Central memory CD8-positive, alpha-beta T cell (primary cell): ENCODE data around the gene KDM4B.

Experiments used
- ATAC-seq: fragments of 150-1000 bp; cut with Tn5 transposase; replicated peaks from 2 replicates; pipeline ENCODE4 v1.10.0; 2022; ENCODE audit warnings: mild to moderate bottlenecking, moderate FRiP score, moderate number of reproducible peaks; ENCODE audit not compliant: poor library complexity, severe bottlenecking; ENCODE audit errors: extremely low read depth
- DNase-seq, 2 donors: peaks; one replicate each; pipeline ENCODE4 v3.0.0; 2021; ENCODE audit warnings: low spot score in 2 of 2
- H3K27ac Mint-ChIP-seq: one replicate; pipeline ENCODE4 v1.8.0; 2022; ENCODE audit warnings: low read depth, mild to moderate bottlenecking, moderate library complexity, mixed read lengths
- H3K27me3 Mint-ChIP-seq: one replicate; pipeline ENCODE4 v1.8.0; 2022; ENCODE audit warnings: mixed read lengths
- H3K36me3 Mint-ChIP-seq: one replicate; pipeline ENCODE4 v1.8.0; 2022; ENCODE audit warnings: mild to moderate bottlenecking, moderate library complexity, mixed read lengths; ENCODE audit not compliant: insufficient read depth
- H3K4me1 Mint-ChIP-seq: one replicate; pipeline ENCODE4 v1.8.0; 2022; ENCODE audit warnings: mixed read lengths
- H3K4me3 Mint-ChIP-seq: one replicate; pipeline ENCODE4 v1.8.0; 2022; ENCODE audit warnings: mild to moderate bottlenecking, moderate library complexity, mixed read lengths
- H3K9me3 Mint-ChIP-seq: one replicate; pipeline ENCODE4 v1.8.0; 2022; ENCODE audit warnings: mixed read lengths

The KDM4B gene

DNA sequence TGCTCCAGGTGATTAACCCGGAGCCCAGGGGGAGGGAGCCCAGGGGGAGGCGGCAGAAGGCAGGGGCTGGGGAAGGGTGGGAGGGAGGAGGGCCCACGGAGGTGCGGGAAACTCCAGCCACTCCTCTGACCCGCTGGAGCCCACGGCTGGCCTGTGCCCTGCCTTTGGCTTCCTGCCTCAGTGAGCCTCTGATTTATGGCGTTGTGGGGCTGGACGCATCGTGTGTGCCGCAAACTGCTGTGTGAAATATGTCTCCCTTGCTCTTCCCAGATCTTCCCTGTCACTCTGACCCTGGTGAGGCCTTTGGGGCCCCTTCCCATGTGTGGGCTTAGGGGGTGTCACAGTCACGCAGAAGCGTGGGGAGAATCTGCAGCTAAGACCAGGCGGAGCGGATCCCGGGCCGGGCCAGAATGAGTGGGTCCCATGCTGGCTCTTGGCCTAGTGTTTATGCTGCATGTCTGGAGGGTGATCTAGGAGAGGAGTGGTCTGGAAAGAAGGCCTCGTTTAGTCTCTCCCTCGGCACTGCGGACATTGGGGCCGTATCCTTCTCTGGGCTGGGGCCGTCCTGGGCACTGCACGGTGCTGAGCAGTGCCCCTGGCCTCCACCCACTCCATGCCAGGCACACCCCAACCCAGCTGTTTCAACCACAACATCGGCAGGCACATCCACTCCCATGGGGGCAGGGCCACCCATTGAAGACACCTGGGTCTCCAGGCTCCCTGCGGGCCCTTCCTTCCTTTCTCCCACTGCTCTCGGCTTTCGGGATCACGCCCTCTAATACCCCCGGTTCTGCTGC is 123.0 kb downstream of the KDM4B start:
- no peak for ATAC-seq
- Mint-ChIP-seq H3K9me3 (no peaks in the 10 kb centered on the region), H3K4me1 (peaks cover 5% of the 10 kb centered on the region), H3K27ac (no peak overlapping the region), H3K4me3 (no peak overlapping the region), H3K27me3 (no peaks in the 10 kb centered on the region), H3K36me3 (peaks cover 1% of the 10 kb centered on the region)
- no peak for DNase-seq

DNA sequence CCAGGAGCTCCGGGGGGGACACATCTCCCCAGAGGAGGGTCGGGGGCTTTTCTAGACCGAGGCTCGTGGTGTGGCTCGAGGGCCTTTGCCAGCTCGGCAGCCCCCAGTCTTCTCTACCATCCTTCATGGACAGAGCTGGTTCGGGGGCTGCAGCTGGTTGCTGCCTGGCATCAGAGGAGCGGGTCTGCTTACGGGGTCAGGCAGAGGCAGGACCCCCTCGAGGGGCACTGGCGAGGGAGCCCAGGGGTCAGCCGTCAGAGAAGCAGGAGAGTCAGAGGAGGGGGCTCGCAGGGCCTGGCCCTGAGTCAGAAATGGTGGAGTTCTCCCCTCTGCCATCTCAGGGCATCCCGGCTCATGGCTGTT is 123.5 kb downstream of the KDM4B start:
- Mint-ChIP-seq H3K36me3 (peaks cover 1% of the 10 kb centered on the region), H3K27me3 (no peaks in the 10 kb centered on the region), H3K27ac (no peak overlapping the region), H3K4me3 (no peak overlapping the region), H3K4me1 (peaks cover 5% of the 10 kb centered on the region), H3K9me3 (no peaks in the 10 kb centered on the region)
- ATAC-seq, result no peak
- no peak for DNase-seq

DNA sequence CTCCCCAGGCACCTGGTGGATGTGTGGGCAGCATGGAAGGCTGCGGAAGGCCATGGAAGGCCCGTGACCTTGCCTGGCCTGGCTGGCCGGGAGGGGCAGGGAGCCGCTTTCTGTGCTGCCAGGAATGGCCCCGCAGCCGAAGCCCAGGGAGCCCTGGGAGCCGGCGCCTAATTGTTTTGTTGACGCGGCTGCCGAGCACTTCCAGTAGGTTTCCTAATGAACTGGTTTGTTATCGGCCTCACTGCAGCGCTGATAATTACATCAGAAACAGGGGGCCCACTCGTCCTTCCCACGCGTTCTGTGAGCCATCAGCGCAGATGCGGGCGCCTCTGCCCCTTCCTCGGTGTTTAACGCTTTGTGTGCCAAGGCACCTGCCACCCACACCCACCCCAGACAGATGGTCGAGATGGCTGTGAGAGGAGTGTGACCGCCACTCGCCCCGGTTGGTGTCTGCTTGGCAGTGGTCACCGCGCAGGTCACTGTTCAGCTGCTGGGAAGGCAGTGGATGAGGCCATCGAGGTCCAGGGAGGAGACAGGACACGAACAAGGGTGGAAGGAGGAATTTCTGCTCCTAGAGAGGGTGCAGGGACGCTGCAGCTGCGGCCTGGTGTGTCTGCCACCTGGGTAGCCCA is 124.5 kb downstream of the KDM4B start:
- Mint-ChIP-seq H3K36me3 (peaks cover 1% of the 10 kb centered on the region), H3K27ac (no peak overlapping the region), H3K4me3 (no peak overlapping the region), H3K27me3 (no peaks in the 10 kb centered on the region), H3K9me3 (no peaks in the 10 kb centered on the region), H3K4me1 (peaks cover 5% of the 10 kb centered on the region)
- no peak for DNase-seq
- ATAC-seq, result no peak

DNA sequence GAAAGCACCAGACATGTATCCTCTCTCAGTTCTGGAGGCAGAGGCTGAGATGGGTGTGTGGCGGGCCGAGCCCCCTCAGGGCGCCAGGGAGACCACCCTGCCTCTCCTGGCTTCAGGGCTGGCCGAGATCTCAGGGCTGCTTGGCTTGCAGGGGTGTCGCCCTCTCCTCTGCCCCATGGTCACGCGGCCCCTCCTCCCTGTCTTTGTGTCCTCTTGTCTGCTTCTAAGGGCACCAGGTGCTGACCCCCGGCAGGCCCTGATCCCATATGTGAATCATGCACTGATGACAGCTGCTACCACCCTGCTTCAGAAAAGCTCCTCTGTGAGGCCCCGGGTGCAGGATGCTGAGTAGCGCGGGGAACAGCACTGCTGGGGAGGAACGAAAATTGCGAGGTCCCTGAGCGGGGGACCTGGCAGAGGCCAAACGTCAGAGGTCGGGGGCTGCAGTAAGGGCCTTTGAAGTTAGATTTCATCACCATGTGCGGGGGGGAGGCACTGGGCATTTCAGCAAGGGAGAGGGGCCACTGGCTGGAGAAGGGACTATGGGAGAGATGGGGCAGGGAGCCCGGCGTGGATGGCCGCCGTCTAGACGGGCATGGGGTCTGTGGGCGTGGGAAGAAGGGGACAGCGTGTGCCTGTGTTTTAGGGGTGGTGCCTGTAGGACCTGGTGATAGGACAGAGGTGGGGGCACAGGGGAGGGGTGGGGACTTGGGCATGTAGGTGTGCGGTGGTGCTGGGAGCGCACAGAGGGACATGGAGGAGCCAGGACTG is 125.2 kb downstream of the KDM4B start:
- H3K4me3 Mint-ChIP-seq, result no peak overlapping the region
- no peaks in the 10 kb centered on the region for H3K9me3 Mint-ChIP-seq
- DNase-seq (no peak), ATAC-seq (no peak)
- H3K36me3 Mint-ChIP-seq, result peaks cover 4% of the 10 kb centered on the region
- no peak overlapping the region for H3K27ac Mint-ChIP-seq
- H3K4me1 Mint-ChIP-seq, result peaks cover 5% of the 10 kb centered on the region
- H3K27me3 Mint-ChIP-seq, result no peaks in the 10 kb centered on the region

DNA sequence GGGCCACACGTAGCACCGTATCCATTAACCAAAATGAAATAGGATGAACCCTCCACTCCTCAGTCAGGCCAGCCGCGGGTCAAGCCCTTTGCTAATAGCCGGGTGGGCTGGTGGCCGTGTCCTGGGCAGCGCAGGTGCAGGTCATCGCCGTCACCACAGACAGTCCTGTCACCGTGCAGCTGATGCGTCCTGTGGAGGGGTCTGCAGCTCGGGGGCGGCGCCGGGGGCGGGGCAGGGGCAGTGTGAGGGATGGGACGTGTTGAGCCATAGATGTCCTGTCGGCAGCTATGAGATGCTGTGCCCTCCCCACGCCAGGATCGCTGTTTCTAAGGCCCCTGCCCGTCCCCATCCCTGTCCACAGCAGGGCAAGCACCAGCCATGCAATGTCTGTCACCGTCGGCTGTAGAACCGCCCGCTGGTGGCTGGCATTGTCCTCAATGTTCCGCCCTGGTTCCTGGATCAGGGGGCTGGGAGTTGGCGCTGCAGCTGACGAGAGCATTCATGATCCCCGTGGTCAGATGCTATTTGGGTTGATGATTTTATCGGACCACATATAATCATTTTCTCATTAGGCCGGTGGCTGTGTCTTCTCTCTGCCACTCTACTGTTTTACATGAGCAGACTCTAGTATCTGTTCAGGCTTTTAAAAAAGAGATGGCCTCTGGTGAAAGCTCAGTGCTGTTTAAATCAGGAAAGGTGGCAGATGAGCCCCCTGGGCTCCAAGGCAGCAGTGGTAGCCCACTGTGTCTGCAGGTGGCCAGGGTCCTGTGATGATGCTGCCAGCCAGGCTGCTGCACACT is 126.1 kb downstream of the KDM4B start:
- Mint-ChIP-seq H3K9me3 (peaks cover under 1% of the 10 kb centered on the region), H3K4me1 (peaks cover 5% of the 10 kb centered on the region), H3K27ac (no peak overlapping the region), H3K36me3 (peaks cover 5% of the 10 kb centered on the region), H3K27me3 (no peaks in the 10 kb centered on the region), H3K4me3 (no peak overlapping the region)
- no peak for ATAC-seq
- no peak for DNase-seq

DNA sequence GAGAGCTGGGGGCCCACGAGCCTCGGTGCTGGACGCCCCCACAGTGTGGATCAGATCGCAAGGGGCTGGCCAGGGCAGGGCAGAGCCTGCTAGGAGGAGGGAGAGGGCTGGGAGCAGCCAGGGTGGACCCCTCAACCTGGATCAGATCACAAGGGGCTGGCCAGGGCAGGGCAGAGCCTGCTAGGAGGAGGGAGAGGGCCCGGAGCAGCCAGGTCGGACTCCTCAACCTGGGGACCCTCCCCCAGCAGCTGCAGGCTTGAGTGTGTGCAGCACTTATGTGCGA is 126.6 kb downstream of the KDM4B start:
- H3K27ac Mint-ChIP-seq, result no peak overlapping the region
- ATAC-seq (no peak), DNase-seq (no peak)
- H3K4me1 Mint-ChIP-seq, result peaks cover 5% of the 10 kb centered on the region
- H3K36me3 Mint-ChIP-seq, result peaks cover 6% of the 10 kb centered on the region
- H3K4me3 Mint-ChIP-seq, result no peak overlapping the region
- peaks cover 6% of the 10 kb centered on the region for H3K9me3 Mint-ChIP-seq
- no peaks in the 10 kb centered on the region for H3K27me3 Mint-ChIP-seq

DNA sequence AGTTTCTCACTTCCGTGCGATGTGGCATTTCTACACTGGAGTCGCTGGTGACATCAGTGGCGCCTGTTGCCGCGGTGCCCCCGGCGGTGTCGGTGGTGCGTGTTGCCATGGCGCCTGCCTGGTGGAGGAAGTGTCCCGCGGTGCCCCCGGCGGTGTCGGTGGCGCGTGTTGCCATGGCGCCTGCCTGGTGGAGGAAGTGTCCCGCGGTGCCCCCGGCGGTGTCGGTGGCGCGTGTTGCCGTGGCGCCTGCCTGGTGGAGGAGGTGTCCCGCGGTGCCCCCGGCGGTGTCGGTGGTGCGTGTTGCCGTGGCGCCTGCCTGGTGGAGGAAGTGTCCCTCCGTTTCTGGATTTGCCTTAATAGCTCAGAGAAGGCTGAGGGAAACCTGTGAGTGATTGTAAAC is 127.6 kb downstream of the KDM4B start:
- ATAC-seq (no peak), DNase-seq (no peak)
- Mint-ChIP-seq H3K36me3 (peaks cover 10% of the 10 kb centered on the region), H3K27me3 (no peaks in the 10 kb centered on the region), H3K27ac (no peak overlapping the region), H3K4me3 (no peak overlapping the region), H3K4me1 (peaks cover 5% of the 10 kb centered on the region), H3K9me3 (peaks cover 6% of the 10 kb centered on the region)

DNA sequence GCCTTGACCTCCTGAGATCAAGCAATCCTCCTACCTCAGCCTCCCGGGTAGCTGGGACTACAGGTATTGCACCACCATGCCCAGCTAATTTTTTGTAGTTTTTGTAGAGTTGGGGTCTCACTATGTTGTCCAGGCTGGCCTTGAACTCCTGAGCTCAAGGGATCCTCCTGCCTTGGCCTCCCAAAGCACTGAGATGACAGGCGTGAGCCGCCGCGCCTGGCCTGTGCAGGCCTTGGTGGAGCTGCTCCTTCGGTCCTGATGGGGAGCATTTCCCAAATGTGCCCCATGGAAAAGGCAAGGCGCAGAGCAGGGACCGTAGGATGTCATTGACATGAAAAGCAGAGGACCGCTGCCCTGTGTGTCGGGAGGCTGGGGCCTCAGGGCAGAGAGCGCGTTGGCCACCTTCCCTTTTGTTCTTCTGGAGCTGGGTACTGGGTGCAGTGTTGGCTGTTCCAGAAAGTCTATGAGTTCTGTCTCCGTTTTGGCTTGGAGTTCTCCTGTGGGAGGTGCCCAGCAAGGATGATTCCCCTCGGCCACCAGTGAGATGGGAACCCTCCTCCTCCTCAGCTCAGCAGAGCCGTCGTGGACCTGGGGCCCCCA is 128.5 kb downstream of the KDM4B start:
- H3K36me3 Mint-ChIP-seq, result peaks cover 10% of the 10 kb centered on the region
- ATAC-seq (no peak), DNase-seq (no peak)
- no peak overlapping the region for H3K4me3 Mint-ChIP-seq
- no peaks in the 10 kb centered on the region for H3K27me3 Mint-ChIP-seq
- no peak overlapping the region for H3K27ac Mint-ChIP-seq
- H3K9me3 Mint-ChIP-seq, result peaks cover 6% of the 10 kb centered on the region
- H3K4me1 Mint-ChIP-seq, result peaks cover 5% of the 10 kb centered on the region

DNA sequence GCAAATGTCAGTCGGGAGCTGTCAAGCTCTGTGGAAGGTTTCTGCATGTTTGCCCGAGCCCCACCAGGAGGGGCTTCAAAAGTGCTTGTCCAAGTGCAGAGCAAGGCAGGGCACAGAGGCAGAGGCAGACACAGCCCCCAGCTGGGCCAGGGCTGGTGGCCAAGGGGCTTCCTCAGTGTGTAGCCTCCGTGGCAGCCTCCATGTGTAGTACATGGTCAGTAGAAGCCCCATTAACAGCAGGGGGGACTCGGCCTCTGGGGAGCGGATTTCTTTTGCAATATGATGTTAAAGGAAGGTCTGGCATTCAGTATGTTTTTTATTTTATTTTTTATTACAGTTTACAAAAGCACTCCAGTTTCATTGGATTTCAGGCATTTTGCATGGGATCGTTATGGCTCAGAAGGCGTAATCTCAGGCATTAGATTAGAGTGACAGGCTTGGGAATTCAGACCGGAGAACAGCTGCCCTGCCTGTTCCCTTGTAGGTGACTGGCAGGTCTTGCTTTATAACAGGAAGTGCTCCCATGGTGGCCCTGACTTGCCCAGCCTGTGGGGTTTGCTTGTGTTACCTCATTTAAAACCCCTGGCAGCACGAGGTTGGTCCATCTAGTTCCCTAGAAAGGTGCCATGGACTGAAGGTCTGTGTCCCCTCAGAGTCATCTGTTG is 129.2 kb downstream of the KDM4B start:
- no peak overlapping the region for H3K27ac Mint-ChIP-seq
- no peak for DNase-seq
- peaks cover 6% of the 10 kb centered on the region for H3K9me3 Mint-ChIP-seq
- H3K36me3 Mint-ChIP-seq, result peaks cover 10% of the 10 kb centered on the region
- H3K4me1 Mint-ChIP-seq, result peaks cover 5% of the 10 kb centered on the region
- no peak overlapping the region for H3K4me3 Mint-ChIP-seq
- H3K27me3 Mint-ChIP-seq, result no peaks in the 10 kb centered on the region
- no peak for ATAC-seq

DNA sequence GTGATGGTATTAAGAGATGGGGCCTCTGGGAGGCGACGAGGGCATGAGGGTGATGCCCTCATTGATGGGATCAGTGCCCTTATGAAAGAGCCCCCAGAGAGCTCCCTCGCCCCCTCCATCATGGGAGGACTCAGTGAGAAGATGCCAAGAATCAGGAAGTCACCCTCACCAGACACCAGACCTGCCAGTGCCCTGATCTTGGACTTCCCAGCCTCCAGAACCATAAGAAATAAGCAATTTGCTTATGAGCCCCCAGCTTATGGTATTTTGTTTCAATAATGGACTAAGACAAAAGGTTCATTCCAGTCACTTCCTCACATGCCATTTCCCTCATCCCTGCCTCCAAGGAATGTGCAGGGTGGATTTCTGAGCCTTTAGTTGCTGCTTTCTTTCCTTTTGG is 129.7 kb downstream of the KDM4B start:
- ATAC-seq, result no peak
- Mint-ChIP-seq H3K27me3 (no peaks in the 10 kb centered on the region), H3K4me3 (no peak overlapping the region), H3K9me3 (peaks cover 6% of the 10 kb centered on the region), H3K36me3 (peaks cover 9% of the 10 kb centered on the region), H3K27ac (no peak overlapping the region), H3K4me1 (peaks cover 5% of the 10 kb centered on the region)
- no peak for DNase-seq

DNA sequence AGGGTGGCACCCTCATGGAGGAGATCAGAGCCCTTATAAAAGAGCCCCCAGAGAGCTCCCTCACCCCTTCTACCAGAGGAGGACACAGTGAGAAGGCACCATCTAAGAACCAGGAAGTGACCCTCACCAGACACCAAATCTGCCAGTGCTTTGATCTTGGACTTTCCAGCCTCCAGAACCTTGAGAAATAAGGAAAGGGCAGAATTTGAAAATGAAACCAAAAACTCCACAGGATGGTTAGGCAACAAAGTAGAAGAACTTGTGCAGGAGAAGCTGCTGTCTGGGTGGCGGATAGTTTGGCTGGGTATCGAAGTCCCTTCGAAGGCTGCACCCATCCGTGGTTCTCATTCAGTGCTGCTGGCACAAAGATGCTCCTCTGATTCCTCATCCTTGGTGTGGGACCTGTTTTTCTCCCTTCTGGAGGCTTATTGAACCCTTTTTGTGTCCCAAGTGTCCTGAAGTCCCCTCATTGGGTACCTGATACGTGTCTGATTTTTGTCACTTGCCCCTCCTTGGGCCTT is 130.8 kb downstream of the KDM4B start:
- DNase-seq, result no peak
- Mint-ChIP-seq H3K4me3 (no peak overlapping the region), H3K4me1 (no peaks in the 10 kb centered on the region), H3K36me3 (peaks cover 11% of the 10 kb centered on the region), H3K9me3 (peaks cover 6% of the 10 kb centered on the region), H3K27ac (no peak overlapping the region), H3K27me3 (no peaks in the 10 kb centered on the region)
- ATAC-seq, result no peak

DNA sequence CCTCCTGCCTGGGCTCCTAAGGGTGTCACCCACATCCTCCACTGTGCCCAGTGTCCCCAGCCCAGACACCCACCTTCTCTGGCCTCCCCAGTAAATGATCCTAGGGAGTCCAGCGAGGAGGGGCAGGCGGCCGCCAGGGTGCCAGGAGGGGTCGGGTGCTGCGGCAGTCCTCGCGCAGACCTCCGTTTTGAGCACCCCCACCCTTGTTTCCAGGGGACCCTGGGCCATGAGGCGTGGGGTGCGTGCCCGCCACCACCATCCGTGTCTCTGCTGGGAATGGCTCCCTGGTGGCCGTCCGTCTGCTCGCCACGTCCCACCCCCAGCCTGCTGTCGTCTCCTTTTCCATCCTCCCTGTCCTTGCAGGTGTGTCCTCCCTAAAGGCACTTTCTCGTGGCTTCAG is 133.0 kb downstream of the KDM4B start:
- H3K27ac Mint-ChIP-seq, result no peak overlapping the region
- peaks cover 6% of the 10 kb centered on the region for H3K9me3 Mint-ChIP-seq
- DNase-seq (no peak), ATAC-seq (no peak)
- no peak overlapping the region for H3K4me3 Mint-ChIP-seq
- H3K27me3 Mint-ChIP-seq, result no peaks in the 10 kb centered on the region
- H3K36me3 Mint-ChIP-seq, result peaks cover 13% of the 10 kb centered on the region
- H3K4me1 Mint-ChIP-seq, result no peaks in the 10 kb centered on the region
